ENCODE measurements around the gene GABBR2. TPM values are rescaled to one million over a fixed set of nuclear protein-coding genes. Genes with fewer than 3 reads are reported as not detected.

GABBR2 gene
- total RNA-seq, 2 donors from 2014 or later, result not detected

GRCh38 chr9:98383758-98384157 is 325.0 kb downstream of the GABBR2 start:
- no peak for ATAC-seq
- WGBS, 2 donors, result 69 to 78% methylated on average over 4 of the region's 4 CpGs

GRCh38 chr9:98381311-98382103 is 327.2 kb downstream of the GABBR2 start:
- Histone ChIP-seq H3K36me3 (replicated peaks in 1 of 2; ENCODE audit: insufficient read depth in 1 of 2, low read depth in 2 of 2) (no peaks in the 10 kb centered on the region), H3K27me3 (no peaks in the 10 kb centered on the region), H3K4me1 (peaks cover 11% of the 10 kb centered on the region), H3K4me3 (no peak overlapping the region), H3K9me3 (no peaks in the 10 kb centered on the region), H3K27ac (no peak overlapping the region)
- TF ChIP-seq POLR2A (IDR thresholded peaks at IDR 0.05) (no peak), CTCF (IDR thresholded peaks at IDR 0.05) (no peak)
- WGBS, 2 donors, result 91 to 94% methylated on average over 11 to 12 of the region's 12 CpGs
- ATAC-seq (no peak), DNase-seq (no peak)
- intact Hi-C loops (cut with DNase I), result no loop called here

More at GRCh38 chr9:98383758-98384157, 325.0 kb downstream of the GABBR2 start:
- Histone ChIP-seq H3K36me3 (replicated peaks in 1 of 2; ENCODE audit: insufficient read depth in 1 of 2, low read depth in 2 of 2) (no peaks in the 10 kb centered on the region), H3K27me3 (no peaks in the 10 kb centered on the region), H3K27ac (no peak overlapping the region), H3K9me3 (no peaks in the 10 kb centered on the region), H3K4me1 (peaks cover 6% of the 10 kb centered on the region), H3K4me3 (no peak overlapping the region)
- no peak for DNase-seq
- TF ChIP-seq POLR2A (IDR thresholded peaks at IDR 0.05), result no peak
- TF ChIP-seq CTCF (IDR thresholded peaks at IDR 0.05), result no peak
- intact Hi-C loops (cut with DNase I), result no loop called here

GRCh38 chr9:98380065-98380681 is 328.6 kb downstream of the GABBR2 start:
- H3K4me3 ChIP-seq, result no peak overlapping the region
- H3K36me3 ChIP-seq (replicated peaks in 1 of 2; ENCODE audit: insufficient read depth in 1 of 2, low read depth in 2 of 2), result no peaks in the 10 kb centered on the region
- H3K27me3 ChIP-seq, result no peaks in the 10 kb centered on the region
- peaks cover 24% of the 10 kb centered on the region for H3K4me1 ChIP-seq
- peak; percentile 9 for ATAC-seq
- TF ChIP-seq POLR2A (IDR thresholded peaks at IDR 0.05) (no peak), CTCF (IDR thresholded peaks at IDR 0.05) (no peak)
- 25 to 30% methylated on average over 11 to 19 of the region's 19 CpGs for WGBS, 2 donors
- DNase-seq, result peak; percentile 19 to 59 (median 38)
- no peak overlapping the region for H3K27ac ChIP-seq
- H3K9me3 ChIP-seq, result no peaks in the 10 kb centered on the region
- intact Hi-C loops (cut with DNase I), result no loop called here

GRCh38 chr9:98379572-98379971 is 329.2 kb downstream of the GABBR2 start:
- Histone ChIP-seq H3K9me3 (no peaks in the 10 kb centered on the region), H3K4me1 (peaks cover 30% of the 10 kb centered on the region), H3K36me3 (replicated peaks in 1 of 2; ENCODE audit: insufficient read depth in 1 of 2, low read depth in 2 of 2) (no peaks in the 10 kb centered on the region), H3K4me3 (no peak overlapping the region), H3K27ac (no peak overlapping the region), H3K27me3 (no peaks in the 10 kb centered on the region)
- ATAC-seq (no peak), DNase-seq (no peak)
- TF ChIP-seq POLR2A (IDR thresholded peaks at IDR 0.05) (no peak), CTCF (IDR thresholded peaks at IDR 0.05) (no peak)
- intact Hi-C loops (cut with DNase I), result no loop called here
- WGBS, 2 donors, result 50 to 52% methylated on average over 1 of the region's 1 CpG
